Amniotic epithelial cell (primary cell): Measurements from ENCODE around the gene LIFR.

Experiments
- DNase-seq: peaks from one replicate; pipeline ENCODE4 v3.0.0-alpha.2; 2010; ENCODE audit warnings: low read depth

LIFR gene

DNA sequence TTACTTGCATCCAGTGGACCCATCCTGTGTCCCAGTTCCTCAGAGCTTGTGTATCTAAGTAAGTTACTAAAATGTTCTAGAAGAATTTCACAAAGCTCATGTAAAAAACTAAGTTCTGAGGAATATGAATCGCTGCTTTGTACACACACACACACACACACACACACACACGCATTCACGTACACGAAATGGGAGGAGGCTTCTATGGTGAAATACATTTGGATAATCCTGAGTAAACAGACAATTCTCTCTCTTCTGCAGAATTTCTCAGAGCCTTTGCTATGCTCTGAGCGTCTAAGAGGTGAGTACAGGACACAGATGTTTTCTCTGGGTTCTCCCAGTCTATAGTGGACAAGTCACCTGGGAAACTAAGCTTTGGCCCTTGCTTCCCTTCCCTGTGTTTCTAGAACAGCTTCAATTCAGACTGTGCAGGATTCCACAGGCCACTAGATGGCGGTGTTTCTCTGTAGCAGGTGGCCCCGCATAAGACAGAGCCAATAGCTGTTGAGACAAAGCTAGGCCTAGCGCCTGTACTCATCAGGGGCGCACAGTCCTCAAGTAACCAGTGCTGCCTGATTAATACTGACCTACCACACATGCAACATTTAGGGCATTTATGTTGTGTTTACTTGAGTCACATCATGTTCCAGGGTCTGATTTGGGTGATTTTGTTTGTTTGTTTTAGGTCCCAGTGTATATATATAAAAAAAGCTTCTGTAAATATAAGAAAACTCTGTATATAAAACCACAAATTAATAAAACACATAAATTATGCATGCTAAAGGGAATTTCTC is 114.8 kb downstream of the LIFR start:
- peak; percentile 88 for DNase-seq

DNA sequence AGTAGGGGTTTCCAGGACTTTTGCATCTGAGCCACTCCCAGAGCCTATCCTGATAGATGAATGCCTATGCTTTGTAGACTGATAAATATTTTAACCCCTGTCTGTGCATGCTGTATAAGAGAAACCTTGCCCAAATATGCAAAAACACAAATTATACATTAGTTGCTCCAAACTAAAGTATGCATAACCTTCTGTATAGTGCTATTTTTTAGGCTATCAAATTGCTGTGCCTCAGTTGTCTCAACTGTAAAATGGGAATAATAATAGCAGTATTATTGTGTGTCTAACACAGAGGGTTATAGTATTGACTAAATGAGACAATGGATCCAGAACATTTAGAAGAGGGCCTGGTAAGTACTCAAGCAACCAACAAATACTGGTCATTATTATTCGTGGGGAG is 117.7 kb downstream of the LIFR start:
- DNase-seq, result no peak

DNA sequence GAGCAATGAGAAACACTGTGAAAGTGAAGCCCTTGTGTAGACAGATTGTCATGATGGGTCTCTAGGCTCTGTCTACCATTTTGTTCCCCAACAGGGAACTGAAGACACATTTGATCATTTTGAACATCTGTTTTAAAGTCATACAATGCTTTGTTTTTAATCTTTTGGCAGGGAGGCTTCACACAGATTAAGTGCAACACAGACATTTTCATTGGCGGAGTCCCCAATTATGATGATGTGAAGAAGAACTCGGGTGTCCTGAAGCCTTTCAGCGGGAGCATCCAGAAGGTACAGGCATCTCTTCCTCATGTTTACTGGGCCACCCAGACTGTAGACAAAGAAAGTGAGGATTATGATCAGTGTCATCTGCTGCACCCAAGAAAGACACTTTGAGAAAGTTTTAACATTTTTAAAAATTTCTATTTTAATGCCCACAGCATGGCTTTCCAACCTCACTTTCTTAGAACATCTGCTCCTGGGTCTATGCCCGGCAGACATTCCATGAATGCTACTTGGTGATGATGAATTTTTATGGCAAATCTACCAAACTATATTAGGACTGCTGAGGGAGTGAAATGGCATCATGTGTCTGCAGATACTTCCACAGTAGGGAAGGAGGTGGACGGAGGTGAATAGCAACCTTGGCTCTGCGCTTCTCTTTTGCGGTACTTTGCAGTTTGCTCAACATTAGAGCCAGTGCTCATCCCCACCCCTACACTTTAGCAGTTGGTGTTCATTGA is 121.3 kb downstream of the LIFR start:
- peak; percentile 48 for DNase-seq

DNA sequence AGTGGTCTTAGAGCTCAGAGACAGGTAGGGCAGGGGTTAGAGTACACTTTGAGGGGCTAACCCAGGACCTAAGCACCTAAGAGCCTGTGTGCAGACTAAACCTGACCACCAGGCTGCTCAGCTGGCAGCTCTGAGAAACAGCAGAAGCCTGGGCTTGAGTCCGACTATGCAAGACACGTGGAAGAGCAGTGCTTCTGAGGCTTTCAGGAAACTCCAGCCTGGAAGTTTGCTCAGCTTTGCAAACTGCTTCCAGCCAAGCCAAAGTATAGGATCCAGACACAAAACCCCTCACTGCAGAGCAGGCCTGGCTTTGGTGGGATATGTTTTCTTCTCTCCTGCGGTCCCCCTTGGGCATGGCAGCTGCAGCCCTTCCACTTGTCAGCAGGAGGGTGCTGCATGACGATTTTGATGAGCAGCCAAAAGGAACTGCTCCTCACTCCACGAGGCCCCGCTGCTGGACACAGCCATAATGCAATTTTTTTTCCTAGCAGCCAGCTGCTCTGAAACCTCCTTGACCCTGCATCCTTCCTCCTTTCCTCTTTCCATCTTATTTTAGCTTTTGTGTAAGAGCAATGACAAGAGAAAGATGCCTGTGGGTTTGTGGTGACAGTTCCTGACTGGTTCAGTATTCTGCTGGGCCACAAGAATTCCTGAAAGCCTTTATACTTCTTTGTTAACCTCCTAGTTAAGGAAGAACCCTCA is 123.1 kb downstream of the LIFR start:
- peak; percentile 86 for DNase-seq

DNA sequence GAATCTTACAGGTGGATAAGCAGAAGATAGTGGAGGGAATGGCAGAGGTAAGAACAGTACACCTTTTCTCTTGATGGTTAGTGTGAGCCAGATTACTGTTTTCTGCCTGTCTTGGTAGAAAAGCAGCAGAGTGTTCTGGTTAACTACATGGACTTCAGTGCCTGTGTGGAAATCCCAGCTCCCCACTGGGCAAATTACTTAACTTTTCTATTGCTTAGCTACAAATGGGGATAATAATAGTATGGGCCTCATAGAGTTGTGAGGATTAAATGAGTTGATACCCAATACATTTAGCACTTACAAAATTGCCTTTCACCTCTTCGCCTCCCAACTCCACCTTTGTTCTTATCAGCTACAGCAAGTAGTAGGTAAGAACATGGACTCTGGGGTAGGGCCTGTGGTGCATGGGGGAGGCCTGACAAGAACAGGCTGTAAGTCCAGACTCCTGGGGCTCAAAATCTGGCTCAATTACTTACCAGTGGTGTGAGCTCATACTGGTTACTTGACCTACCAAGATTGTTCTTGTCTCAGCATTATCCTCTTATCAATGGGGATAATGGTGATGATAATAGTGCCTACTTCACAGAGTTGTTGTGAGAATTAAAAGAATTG is 125.1 kb downstream of the LIFR start:
- DNase-seq, result no peak

DNA sequence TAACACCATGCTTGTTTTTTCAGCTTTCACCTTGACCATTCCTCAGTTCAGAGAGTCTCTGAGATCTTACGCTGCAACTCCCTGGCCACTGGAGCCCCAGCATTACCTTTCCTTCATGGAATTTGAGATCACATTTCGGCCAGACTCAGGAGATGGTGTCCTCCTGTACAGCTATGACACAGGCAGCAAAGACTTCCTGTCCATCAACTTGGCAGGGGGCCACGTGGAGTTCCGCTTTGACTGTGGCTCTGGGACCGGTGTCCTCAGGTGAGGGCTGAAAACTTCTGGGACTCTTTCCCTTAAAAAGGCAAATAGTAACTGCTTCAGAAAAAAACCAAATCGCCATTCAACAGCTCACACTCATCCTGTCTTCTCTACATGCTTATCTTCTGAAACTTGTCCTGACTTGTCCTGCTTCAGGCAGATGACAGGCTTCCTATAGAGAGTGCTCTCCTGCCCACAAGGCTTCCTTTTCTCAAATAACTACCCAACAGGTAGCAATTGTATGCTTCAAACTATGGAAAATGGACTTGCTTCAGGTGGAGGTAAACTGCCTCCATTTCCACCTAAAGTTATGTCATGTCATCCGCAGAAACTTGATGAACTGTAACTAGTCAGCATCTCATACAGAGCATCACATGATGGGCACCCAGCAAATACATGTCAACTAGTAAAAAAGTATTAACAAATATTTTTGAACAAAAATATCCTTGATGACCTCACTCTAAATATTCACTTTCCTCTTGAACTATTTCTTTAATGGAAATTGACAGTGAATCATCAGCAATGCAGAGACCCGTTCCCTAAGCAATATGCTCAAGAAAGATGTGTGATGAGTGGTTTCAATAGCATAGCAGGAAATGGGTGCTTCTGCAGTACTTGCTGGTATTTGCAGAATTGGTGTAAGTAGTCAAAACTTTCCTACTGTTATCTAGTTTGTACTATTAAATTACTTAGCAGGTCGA is 129.2 kb downstream of the LIFR start:
- DNase-seq, result no peak

DNA sequence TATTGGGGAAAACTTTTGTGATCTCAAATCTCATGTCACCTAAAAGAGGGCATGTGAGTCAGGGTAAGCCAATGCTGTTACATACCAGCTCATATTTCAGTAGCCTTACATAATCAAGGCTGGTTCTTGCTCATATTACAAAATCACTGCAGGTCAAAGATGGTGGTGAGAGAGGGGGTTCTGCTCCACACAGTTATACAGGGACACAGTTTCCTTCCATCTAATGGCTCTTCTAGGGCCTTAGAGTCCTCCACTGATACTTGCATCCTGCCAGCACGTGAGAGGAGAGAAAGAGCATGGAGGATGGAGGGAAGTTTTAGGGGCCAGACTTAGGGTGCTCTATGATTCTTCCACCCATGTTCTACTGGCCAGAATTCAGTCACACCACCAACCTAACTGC is 130.0 kb downstream of the LIFR start:
- DNase-seq, result peak; percentile 70
